Frontal cortex (tissue), 4 donors: ENCODE results near the gene MSLN. TPM values are rescaled to one million over a fixed set of nuclear protein-coding genes. Genes with fewer than 3 reads are reported as not detected.
A peak's percentile ranks its signal among the peaks of the same experiment; 100 is the strongest.
"Not testable (repeated sequence)": the region's sequence is repeated elsewhere in the genome, so short reads cannot be mapped to it uniquely, and the experiment has no call there.

Experiments
- DNase-seq, 2 donors: peaks; one replicate each; pipeline ENCODE4 v3.0.0; 2012; ENCODE audit warnings: low spot score in 2 of 2
- FAIRE-seq: peaks from 2 replicates; lab custom pipeline; 2012; peaks lifted over from hg19 to GRCh38; lab: Jason Lieb, UNC
- total RNA-seq: library from RNA; depleted of rRNA; stranded (reverse); fragments of >200 nt; gene quantifications from one replicate; pipeline ENCODE4 v1.2.3, GENCODE V29; 2014
- donor health status: control.
- donor health status: control.
- donor health status: control.

MSLN gene
- total RNA-seq, 1 donor from 2014 or later, result not detected

- FAIRE-seq (no peak), DNase-seq (no peak)
Measured at GRCh38 chr16:734208-734980, 26.1 kb upstream of the MSLN start.

- DNase-seq (no peak), FAIRE-seq (no peak)
Measured at GRCh38 chr16:734981-735881, 25.3 kb upstream of the MSLN start.

GRCh38 chr16:735982-736453, 24.5 kb upstream of the MSLN start:
- FAIRE-seq (no peak), DNase-seq (no peak)

- FAIRE-seq, result no peak
- no peak for DNase-seq
Measured at GRCh38 chr16:736936-737481, 23.5 kb upstream of the MSLN start.

GRCh38 chr16:739560-740458, 20.7 kb upstream of the MSLN start:
- FAIRE-seq (no peak), DNase-seq (no peak)

- FAIRE-seq, result no peak
- DNase-seq, result peak in 1 of 2 donors; percentile 47
Measured at GRCh38 chr16:740459-740763, 20.1 kb upstream of the MSLN start.

GRCh38 chr16:740764-741505, 19.6 kb upstream of the MSLN start, which contains the start of gene CIAO3:
Gene CIAO3 (minus strand): TSS chr16:740997. CDS start chr16:740985, 12 bp downstream.
- FAIRE-seq (no peak), DNase-seq (peak; percentile 98)

GRCh38 chr16:741986-742629, 18.4 kb upstream of the MSLN start:
- FAIRE-seq, result no peak
- no peak for DNase-seq

GRCh38 chr16:742894-743293, 17.6 kb upstream of the MSLN start:
- not testable (repeated sequence) for FAIRE-seq, DNase-seq

- no peak for FAIRE-seq
- DNase-seq, result no peak
Measured at GRCh38 chr16:743794-744500, 16.6 kb upstream of the MSLN start.

- no peak for FAIRE-seq
Measured at GRCh38 chr16:745739-746138, 14.8 kb upstream of the MSLN start.

GRCh38 chr16:746637-747036, 13.9 kb upstream of the MSLN start:
- DNase-seq (no peak), FAIRE-seq (no peak)

More at GRCh38 chr16:745739-746138, 14.8 kb upstream of the MSLN start:
- no peak for DNase-seq

GRCh38 chr16:747978-748746, 12.4 kb upstream of the MSLN start:
- no peak for DNase-seq
- FAIRE-seq, result no peak

GRCh38 chr16:749010-749409, 11.5 kb upstream of the MSLN start:
- DNase-seq (no peak), FAIRE-seq (no peak)

- FAIRE-seq (no peak), DNase-seq (no peak)
Measured at GRCh38 chr16:750485-750884, 10.0 kb upstream of the MSLN start.

- DNase-seq, result peak in 1 of 2 donors; percentile 40
- FAIRE-seq, result no peak
Measured at GRCh38 chr16:751152-752006, 9.2 kb upstream of the MSLN start.
